NCI-H2196 treated with DMSO at 0.1 percent for 48 hours (cell line): ENCODE results near the gene SPG7.
"Not testable (repeated sequence)": the region's sequence is repeated elsewhere in the genome, so short reads cannot be mapped to it uniquely, and the experiment has no call there.

ENCODE experiments used
- DNase-seq: peaks from one replicate; lab custom pipeline; 2025; ENCODE audit not compliant: unreplicated experiment; lab: John Stamatoyannopoulos, UW

The SPG7 gene

GRCh38 chr16:89576153-89577054 is 68.2 kb downstream of the SPG7 start:
- no peak for DNase-seq

DNA sequence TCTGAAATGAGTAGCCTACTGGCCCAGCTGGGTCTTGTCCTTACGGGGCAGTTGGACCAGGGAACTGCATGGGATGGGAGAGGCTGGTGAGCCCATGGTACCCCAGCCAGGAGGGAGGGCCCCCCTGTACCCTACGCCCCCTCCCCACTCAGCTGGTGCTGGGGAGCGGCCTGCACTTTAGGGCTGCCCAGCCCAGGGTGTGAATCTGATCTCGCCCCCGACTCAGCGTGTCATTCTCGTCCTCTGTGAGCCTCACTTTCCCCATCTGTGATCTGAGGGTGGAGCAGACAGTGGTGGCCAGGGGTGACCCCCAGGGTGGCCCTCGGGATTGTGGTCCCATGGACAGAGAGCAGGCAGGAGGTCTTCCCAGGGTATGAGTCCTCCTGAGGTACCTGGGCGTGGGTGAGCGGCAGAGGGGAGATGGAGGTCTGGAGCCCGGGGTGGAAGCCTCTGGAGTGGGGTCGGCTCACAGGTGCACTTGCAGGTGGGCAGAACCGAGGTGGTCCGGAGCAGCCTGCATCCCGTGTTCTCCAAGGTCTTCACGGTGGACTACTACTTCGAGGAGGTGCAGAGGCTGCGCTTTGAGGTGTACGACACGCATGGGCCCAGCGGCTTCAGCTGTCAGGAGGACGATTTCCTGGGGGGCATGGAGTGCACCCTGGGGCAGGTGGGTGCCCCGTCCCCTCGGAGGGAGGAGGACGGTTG is 69.0 kb downstream of the SPG7 start:
- no peak for DNase-seq

DNA sequence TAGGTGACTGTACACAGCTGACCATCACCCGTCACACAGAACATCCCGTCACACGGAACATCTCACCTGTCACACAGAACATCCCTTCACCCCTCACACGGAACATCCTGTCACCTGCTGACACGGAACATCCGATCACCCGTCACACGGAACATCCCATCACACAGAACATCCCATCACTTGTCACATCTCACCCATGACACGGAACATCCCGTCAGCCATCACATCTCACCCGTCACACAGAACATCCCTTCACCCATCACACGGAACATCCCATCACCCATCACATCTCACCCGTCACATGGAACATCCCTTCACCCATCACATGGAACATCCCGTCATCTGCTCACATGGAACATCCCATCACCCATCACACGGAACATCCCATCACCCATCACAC is 71.1 kb downstream of the SPG7 start:
- no peak for DNase-seq

- no peak for DNase-seq
These were observed 73.0 kb downstream of the SPG7 start for GRCh38 chr16:89581045-89581695.

DNA sequence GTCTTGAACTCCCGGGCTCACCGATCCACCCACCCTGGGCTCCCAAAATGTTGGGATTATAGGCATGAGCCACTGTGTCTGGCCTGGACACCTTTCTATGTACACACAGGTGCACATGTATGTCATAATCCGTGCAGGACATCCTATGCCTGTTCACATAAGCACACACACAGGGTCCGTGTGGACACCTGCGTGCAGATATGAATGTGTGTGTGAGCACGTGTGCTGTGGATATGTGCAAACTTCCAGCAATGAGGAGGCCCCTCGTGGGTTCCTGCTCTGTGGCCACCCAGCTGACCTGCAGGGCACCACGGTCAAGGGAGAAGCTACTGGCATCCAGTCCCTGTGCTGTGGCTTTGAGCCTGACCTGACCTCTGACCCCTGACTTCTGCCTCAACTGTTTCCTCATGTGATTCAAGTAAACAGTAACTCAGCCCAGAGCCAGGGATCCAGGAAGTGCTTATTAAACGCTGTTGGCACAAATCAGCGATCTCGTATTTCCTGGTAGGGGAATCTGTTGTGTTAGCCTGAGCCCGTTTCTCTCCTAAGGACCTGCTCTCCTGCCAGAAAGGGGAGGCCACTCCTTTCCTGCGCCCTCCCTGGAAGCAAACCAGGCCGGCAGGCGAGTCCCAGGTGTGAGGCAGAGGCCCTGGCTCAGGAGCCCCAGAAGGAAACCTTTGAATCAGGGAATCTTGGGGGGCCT is 73.8 kb downstream of the SPG7 start:
- DNase-seq, result peak; percentile 85

DNA sequence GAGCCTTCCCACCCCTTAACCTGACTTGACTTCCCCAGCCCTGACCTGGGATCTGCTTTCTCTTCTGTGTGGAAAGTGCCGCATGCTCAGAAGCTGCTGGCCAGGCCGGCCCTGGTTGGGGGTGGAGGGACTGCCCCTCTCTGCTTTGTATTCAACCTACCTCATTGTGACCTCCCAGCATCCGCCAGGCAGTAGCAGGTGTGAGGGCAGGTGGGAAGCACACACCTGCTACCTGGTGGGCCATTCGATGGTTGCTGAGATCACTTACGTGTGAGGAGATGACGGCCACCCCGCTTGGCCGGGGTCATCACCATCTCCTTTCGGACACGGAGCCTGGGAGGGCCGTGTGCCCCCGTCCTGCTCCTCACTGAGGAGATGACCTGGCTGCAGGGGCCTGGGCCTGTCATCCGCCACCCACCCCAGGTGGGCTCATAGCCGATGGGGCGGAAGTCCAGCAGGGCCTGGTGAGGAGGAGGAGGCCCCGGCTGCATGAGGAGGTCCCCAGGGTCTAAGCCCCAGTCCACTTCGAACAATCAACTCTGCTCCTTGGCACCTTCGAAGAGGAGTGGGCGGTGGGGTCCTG is 74.5 kb downstream of the SPG7 start:
- DNase-seq, result no peak

DNA sequence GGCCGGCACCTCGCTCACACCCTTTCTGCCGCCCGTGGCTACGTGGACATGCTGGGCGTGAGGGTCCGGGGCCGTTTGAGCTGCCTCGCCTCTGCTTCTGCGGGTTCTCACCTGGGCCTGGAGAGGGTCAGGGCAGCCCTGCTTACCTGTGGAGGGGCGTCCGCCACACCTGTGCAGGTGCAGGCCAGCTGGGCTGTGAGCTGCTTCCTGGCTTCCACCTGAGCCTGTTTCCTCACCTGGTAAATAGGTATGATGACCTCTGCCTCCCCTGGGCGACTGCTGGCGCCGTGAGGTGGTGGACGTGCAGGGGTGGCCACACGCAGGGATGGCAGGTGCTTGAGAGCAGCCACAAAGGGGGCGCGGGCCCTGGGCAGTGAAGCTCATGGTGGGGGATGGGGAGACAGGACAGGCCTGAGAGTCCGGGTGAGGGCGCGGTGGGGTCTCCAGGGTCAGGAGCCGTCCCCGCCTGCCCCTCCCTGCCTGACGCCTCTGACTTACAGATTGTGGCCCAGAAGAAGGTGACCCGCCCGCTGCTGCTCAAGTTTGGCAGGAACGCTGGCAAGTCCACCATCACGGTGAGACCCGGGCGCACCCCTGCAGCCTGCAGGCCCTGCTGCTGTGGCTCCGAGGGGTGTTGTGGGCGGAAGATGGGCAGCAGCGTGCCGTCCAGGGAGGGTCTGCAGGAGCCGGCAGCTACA is 75.1 kb downstream of the SPG7 start:
- no peak for DNase-seq

DNA sequence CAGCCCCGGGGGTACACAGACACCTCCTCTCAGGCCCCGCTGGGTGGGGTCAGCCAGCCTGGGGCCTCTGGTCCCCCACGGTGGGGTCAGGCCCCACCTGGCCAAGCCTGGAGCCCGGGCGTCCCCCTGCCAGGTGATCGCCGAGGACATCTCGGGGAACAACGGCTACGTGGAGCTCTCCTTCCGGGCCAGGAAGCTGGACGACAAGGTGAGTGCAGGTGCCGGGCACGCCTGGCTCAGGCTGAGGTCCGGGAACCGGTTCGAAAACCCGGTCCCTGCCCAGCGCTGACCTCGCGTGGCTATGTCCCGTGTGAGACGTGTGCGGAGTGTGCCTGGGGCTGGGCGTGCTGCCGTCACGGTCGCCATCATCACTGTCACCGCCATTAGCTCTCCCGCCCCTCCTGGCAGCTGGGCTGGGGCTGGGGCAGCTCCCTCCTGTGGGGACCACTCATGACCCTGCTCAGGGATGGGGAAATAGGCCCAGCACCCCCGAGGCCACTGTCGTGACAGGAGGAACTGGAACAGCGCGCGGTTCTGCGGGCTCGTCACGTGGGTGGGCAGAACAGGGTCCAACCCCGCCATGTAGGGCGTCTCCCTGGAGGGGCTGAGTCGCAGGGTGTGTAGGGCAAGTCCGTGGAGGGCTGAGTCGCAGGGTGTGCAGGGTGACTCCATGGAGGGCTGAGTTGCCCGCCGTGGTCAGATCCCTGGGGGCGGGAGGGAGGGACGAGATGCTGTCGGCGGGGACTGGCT is 75.9 kb downstream of the SPG7 start:
- DNase-seq, result no peak

DNA sequence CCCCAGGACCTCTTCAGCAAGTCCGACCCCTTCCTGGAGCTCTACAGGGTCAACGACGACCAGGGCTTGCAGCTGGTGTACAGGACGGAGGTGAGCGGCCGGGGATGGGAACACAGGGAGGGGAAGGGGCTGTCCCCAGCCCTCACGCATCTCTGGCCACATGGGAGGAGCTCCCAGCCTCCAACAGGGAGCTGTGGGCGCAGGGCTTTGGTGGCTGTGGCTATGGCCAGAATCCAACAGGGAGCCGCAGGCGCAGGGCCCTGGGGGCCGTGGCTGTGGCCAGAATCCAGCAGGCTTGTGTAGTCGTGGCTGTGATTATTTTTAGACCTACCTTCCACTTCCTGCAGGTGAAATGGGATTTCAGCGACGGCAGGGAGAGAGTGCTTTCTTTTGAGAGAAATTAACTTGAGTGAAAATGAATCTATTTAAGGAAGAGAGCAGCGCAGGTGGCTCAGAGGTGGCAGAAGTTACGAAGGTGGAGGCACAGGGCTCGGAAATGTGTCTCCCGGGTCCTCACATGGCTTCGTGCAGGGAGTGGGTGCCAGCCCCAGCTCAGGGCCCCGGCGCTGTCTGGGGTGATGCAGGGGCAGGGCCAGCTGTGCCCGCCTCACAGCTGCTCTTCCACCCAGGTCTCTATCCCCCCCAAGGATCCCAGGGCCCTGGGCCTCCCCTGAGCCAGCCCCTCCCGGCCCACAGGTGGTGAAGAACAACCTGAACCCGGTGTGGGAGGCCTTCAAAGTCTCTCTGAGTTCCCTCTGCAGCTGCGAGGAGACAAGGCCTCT is 76.8 kb downstream of the SPG7 start:
- DNase-seq, result no peak

- no peak for DNase-seq
These were observed 78.0 kb downstream of the SPG7 start for GRCh38 chr16:89586218-89586617.

GRCh38 chr16:89586853-89587252 is 78.7 kb downstream of the SPG7 start:
- DNase-seq, result no peak

- DNase-seq, result not testable (repeated sequence)
These were observed 79.5 kb downstream of the SPG7 start for GRCh38 chr16:89587676-89588075.

DNA sequence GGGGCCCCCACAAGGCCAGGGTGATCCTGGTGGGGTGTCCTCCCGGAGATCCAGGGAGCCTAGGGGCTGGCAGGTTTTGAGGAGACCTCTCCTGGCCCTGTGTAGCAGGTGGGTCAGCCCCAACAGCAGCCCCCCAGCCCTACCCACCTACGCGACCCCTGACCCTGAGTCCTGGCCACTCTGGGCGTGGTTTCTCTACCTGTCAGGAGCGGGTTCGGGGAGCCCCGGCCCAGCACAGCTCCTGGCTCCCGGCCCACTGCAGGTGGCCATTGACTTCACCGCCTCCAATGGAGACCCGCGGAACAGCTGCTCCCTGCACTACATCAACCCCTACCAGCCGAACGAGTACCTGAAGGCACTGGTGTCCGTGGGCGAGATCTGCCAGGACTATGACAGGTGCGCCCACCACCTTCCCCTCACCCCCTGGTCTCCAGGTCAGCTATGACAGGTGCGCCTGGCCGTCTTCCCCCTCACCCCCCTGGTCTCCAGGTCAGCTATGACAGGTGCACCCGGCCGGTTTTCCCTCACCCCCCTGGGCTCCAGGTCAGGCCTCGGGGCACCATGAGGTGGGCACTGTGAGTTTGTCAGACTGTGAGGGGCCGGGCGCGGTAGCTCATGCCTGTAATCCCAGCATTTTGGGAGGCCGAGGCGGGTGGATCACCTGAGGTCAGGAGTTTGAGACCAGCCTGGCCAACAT is 80.4 kb downstream of the SPG7 start:
- DNase-seq, result no peak

- DNase-seq, result no peak
These were observed 81.2 kb downstream of the SPG7 start for GRCh38 chr16:89589241-89589926.

DNA sequence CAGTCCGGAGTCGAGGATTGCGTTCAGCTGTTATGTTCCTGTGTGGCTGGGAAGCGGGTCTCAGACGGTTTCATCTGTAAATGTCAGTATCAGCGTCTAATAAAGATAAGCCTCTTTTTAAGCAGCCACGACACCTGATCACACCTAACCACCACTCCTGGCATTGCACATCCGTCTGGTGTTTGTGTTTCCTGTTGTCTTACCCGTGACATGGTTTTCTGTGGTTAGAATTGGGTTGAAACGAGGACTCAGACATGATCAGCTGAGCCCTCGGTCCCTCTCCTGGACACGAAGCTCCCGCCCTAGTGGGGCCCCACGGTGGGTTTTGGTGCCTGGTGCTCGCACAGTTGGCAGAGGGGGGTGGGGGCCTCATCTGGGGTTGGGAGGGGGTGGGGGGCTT is 85.6 kb downstream of the SPG7 start:
- DNase-seq, result no peak

- no peak for DNase-seq
These were observed 87.3 kb downstream of the SPG7 start for GRCh38 chr16:89595330-89596060.
